B cell (primary cell): Measurements from ENCODE around the gene MOB3B. TPM values are rescaled to one million over a fixed set of nuclear protein-coding genes. Genes with fewer than 3 reads are reported as not detected.
A peak's percentile ranks its signal among the peaks of the same experiment; 100 is the strongest.

ENCODE experiments used
- ATAC-seq: fragments of 200-7000 bp; cut with Tn5 transposase; one replicate; pipeline ENCODE4 v1.10.0; 2021; ENCODE audit warnings: low read depth, mild to moderate bottlenecking, moderate number of reproducible peaks, moderate library complexity
- CTCF ChIA-PET: fragments of 350-600 bp; sonication (Branson Sonifier 250); formaldehyde crosslinking; loops from one replicate; lab custom pipeline; 2021; ENCODE audit warnings: antibody characterized with exemption, inconsistent platforms; lab: Charles Lee
- POLR2A ChIA-PET: fragments of 350-600 bp; sonication (Branson Sonifier 250); formaldehyde crosslinking; loops from one replicate; lab custom pipeline; 2021; ENCODE audit warnings: antibody characterized with exemption; lab: Charles Lee
- DNase-seq: peaks from one replicate; pipeline ENCODE4 v3.0.0; 2013
- H2AFZ ChIP-seq: 2 replicates; pipeline ENCODE4 v1.6.1; 2012; ENCODE audit warnings: mild to moderate bottlenecking, low read depth, low read length; ENCODE audit not compliant: insufficient read depth, poor library complexity, severe bottlenecking
- H3K27ac ChIP-seq, 2 donors: 1 replicate in 1 of 2; 2 replicates in 1 of 2; pipeline ENCODE4 v1.5.1; 2012 to 2013; ENCODE audit warnings: low read length in 2 of 2, mild to moderate bottlenecking in 2 of 2, moderate library complexity in 1 of 2
- H3K27me3 ChIP-seq, 4 experiments: fragments of 200-600 bp in 1 of 4; sonication (generic) in 1 of 4; replicated peaks in 1 of 4; 1 replicate in 2 of 4; 2 replicates in 2 of 4; pipeline versions ENCODE4 v1.6.1 to v1.7.0; 2013 to 2016; ENCODE audit warnings: low read length in 3 of 4, mild to moderate bottlenecking in 2 of 4, mixed read lengths in 1 of 4, moderate library complexity in 1 of 4; ENCODE audit not compliant: insufficient read depth in 4 of 4, control insufficient read depth in 3 of 4; ENCODE audit errors: control extremely low read depth in 1 of 4
- H3K36me3 ChIP-seq, 2 experiments: replicated peaks in 1 of 2; 1 replicate in 1 of 2; 2 replicates in 1 of 2; pipeline versions ENCODE4 v1.6.1 to v1.7.1; 2013; ENCODE audit warnings: low read length in 1 of 2; ENCODE audit not compliant: insufficient read depth in 2 of 2, control insufficient read depth in 1 of 2; ENCODE audit errors: control extremely low read depth in 1 of 2, extremely low read depth in 1 of 2
- H3K4me1 ChIP-seq, 2 donors: fragments of 200-600 bp in 1 of 2; sonication (generic) in 1 of 2; 1 replicate in 1 of 2; 2 replicates in 1 of 2; pipeline versions ENCODE4 v1.5.1 to v1.6.1; 2013 to 2017; ENCODE audit warnings: low read length in 2 of 2; ENCODE audit not compliant: control insufficient read depth in 2 of 2, insufficient read depth in 2 of 2
- H3K4me2 ChIP-seq: replicated peaks from 2 replicates; pipeline ENCODE3; 2012; ENCODE audit warnings: mild to moderate bottlenecking, low read depth, low read length; ENCODE audit not compliant: poor library complexity, severe bottlenecking
- H3K4me3 ChIP-seq, 5 experiments: fragments of 200-600 bp in 1 of 5; sonication (generic) in 1 of 5; 1 replicate in 3 of 5; 2 replicates in 2 of 5; pipeline versions ENCODE4 v1.5.1 to v1.7.0; 2011 to 2016; ENCODE audit warnings: low read length in 4 of 5, mild to moderate bottlenecking in 4 of 5, low read depth in 2 of 5, control low read depth in 1 of 5, moderate library complexity in 1 of 5; ENCODE audit not compliant: insufficient read depth in 1 of 5; ENCODE audit errors: control extremely low read depth in 1 of 5, extremely low read depth in 1 of 5
- H3K79me2 ChIP-seq: fragments of 200-600 bp; sonication (generic); one replicate; pipeline ENCODE4 v1.6.0; 2016; ENCODE audit warnings: low read length; ENCODE audit not compliant: control insufficient read depth, insufficient read depth
- H3K9ac ChIP-seq: fragments of 200-600 bp; sonication (generic); 2 replicates; pipeline ENCODE4 v1.6.1; 2017; ENCODE audit warnings: mild to moderate bottlenecking, low read length, moderate library complexity
- H3K9me3 ChIP-seq, 3 donors: one replicate each; pipeline versions ENCODE4 v1.6.1 to v1.7.1; 2013; ENCODE audit warnings: low read length in 2 of 3; ENCODE audit not compliant: control insufficient read depth in 2 of 3, insufficient read depth in 1 of 3; ENCODE audit errors: control extremely low read depth in 1 of 3
- H4K20me1 ChIP-seq: 2 replicates; pipeline ENCODE4 v1.6.0; 2012; ENCODE audit warnings: mild to moderate bottlenecking, low read length; ENCODE audit not compliant: insufficient read depth, control insufficient read depth, poor library complexity, severe bottlenecking
- H3K27ac Mint-ChIP-seq: one replicate; pipeline ENCODE4 v1.8.0; 2021; ENCODE audit warnings: mixed read lengths
- H3K27me3 Mint-ChIP-seq: one replicate; pipeline ENCODE4 v1.8.0; 2021; ENCODE audit warnings: mixed read lengths
- H3K4me1 Mint-ChIP-seq: one replicate; pipeline ENCODE4 v1.8.0; 2021; ENCODE audit warnings: mixed read lengths
- H3K4me3 Mint-ChIP-seq: one replicate; pipeline ENCODE4 v1.8.0; 2021; ENCODE audit warnings: mixed read lengths
- H3K9me3 Mint-ChIP-seq: one replicate; pipeline ENCODE4 v1.8.0; 2022; ENCODE audit warnings: mixed read lengths; ENCODE audit not compliant: insufficient read depth
- EZH2 ChIP-seq: IDR thresholded peaks from 2 replicates; pipeline ENCODE4 v1.6.1; 2012; ENCODE audit warnings: borderline replicate concordance, low read depth, mild to moderate bottlenecking, moderate library complexity, low read length; ENCODE audit not compliant: insufficient read depth, poor library complexity, severe bottlenecking
- whole genome bisulfite sequencing: methylation state at CpG from one replicate; pipeline ENCODE4 v1.1.5; 2013; ENCODE audit warnings: missing lambda C conversion rate; ENCODE audit not compliant: insufficient coverage; 5-methylcytosine and 5-hydroxymethylcytosine counted together
- intact Hi-C: fragments of 100-400 bp; cut with micrococcal nuclease; formaldehyde crosslinking; loops from one replicate; pipeline ENCODE4 v1.10.0; 2022
- polyA minus RNA-seq: library from RNA; depleted of rRNA, polyadenylated mRNA; stranded (reverse); fragments of >200 nt; gene quantifications from 2 replicates; pipeline ENCODE4 v1.2.3, GENCODE V29; 2012
- polyA plus RNA-seq: library from polyadenylated mRNA; depleted of rRNA; stranded (reverse); fragments of >200 nt; gene quantifications from 2 replicates; pipeline ENCODE4 v1.2.3, GENCODE V29; 2012
- total RNA-seq, 2 donors: library from RNA; stranded (reverse); fragments of 120-200 nt in 1 of 2; gene quantifications; 1 replicate in 1 of 2; 2 replicates in 1 of 2; pipeline versions ENCODE4 v1.2.3 to v1.2.4, GENCODE V29; 2013 to 2022
- TF ChIP-seq, protein P1 (sequence below): fragments of 200-600 bp; IDR thresholded peaks from one replicate; pipeline ENCODE4 v1.8.0; 2022; ENCODE audit warnings: antibody characterized with exemption, mild to moderate bottlenecking

MOB3B gene
- total RNA-seq (7.3 and 7.6 TPM in 2 replicates), polyA plus RNA-seq (7.9 and 11.4 TPM in 2 replicates), polyA minus RNA-seq (6.0 and 12.2 TPM in 2 replicates)
- total RNA-seq (2013), result 9.6 TPM

DNA sequence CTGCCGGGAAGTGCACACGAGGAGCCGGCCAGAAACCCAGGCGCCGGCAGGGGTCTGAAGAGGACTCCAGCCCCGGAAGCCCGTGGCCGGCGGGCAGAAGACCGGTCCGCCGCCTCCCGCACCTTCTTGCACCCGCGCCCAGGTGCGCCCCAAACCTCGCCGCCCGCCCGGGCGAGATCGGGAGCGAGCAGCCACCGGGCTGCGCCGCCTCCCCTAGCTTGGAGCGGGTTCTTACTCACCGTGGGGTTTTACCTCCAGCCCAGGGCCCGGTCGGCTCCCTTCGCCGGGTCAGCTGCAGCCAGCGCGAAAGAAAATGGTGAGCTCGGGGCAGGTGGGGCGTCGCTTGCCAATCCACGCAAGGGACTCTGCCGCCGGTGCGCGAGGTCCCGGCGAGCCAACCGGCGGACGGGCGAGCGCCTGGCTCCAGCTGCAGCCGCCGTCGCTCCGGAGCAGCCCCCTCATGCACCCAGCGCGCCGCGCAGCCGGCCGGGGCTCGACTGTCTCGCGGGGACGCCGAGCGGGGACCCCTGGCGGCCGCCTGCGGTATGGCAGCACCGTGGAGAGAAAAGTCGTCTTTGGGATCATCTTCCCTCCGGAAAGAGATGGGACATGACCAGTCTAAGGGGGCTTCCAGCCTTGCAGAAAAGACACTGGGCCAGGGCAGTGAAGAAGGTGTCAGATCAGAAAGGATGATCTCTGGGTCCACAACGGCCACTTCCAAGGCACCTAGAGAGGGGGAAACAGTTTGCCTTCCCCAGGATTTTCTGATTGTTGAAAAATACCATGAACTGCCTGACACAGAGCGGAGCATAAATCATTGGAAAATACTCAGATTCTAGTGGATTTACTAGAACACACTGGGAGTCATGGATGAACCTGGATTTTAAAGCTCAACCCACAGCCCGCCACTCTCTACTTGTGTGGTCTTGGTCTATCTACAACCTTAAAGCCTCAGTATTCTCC, at the start of gene MOB3B:
Gene MOB3B (minus strand): TSS at position 499 of the 963 bp plus-strand sequence. CDS start 74,264 bp downstream, outside the sequence.
- 2% methylated on average over 73 of the region's 74 CpGs for WGBS
- H3K27ac ChIP-seq, result peak within 1 kb of the TSS; percentile 88 to 97
- Mint-ChIP-seq H3K4me3 (peak within 1 kb of the TSS; percentile 100), H3K9me3 (no peaks in the 10 kb centered on the region), H3K4me1 (peaks cover 49% of the 10 kb centered on the region), H3K27ac (peak within 1 kb of the TSS; percentile 99), H3K27me3 (no peaks in the 10 kb centered on the region)
- ATAC-seq (peak; percentile 83), DNase-seq (peak; percentile 89)
- no peaks in the 10 kb centered on the region for H3K9me3 ChIP-seq
- H2AFZ ChIP-seq, result peak within 1 kb of the TSS; percentile 83
- peak within 1 kb of the TSS; percentile 85 for H3K4me2 ChIP-seq
- H3K4me1 ChIP-seq, result peaks cover 28 to 30% of the 10 kb centered on the region in 2 donors
- peak within 1 kb of the TSS; percentile 94 for H3K9ac ChIP-seq
- TF ChIP-seq EZH2, result no peak
- TF ChIP-seq, protein P1, sequence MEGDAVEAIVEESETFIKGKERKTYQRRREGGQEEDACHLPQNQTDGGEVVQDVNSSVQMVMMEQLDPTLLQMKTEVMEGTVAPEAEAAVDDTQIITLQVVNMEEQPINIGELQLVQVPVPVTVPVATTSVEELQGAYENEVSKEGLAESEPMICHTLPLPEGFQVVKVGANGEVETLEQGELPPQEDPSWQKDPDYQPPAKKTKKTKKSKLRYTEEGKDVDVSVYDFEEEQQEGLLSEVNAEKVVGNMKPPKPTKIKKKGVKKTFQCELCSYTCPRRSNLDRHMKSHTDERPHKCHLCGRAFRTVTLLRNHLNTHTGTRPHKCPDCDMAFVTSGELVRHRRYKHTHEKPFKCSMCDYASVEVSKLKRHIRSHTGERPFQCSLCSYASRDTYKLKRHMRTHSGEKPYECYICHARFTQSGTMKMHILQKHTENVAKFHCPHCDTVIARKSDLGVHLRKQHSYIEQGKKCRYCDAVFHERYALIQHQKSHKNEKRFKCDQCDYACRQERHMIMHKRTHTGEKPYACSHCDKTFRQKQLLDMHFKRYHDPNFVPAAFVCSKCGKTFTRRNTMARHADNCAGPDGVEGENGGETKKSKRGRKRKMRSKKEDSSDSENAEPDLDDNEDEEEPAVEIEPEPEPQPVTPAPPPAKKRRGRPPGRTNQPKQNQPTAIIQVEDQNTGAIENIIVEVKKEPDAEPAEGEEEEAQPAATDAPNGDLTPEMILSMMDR, result peak; percentile 97
- H3K4me3 ChIP-seq, result peak within 1 kb of the TSS; percentile 71 to 93 (median 82)
- H4K20me1 ChIP-seq, result no peaks in the 10 kb centered on the region
- CTCF ChIA-PET, result interaction anchor here (0.6 to 17.3 kb wide), 50 partner anchors 9 to 206 kb away, joined by 3 to 395 read pairs (median 6); no protein-coding TSS in a partner anchor
- POLR2A ChIA-PET, result interaction anchor here (1.0 to 2.1 kb wide), 2 partner anchors 50 to 196 kb away, joined by 3 to 12 read pairs; no protein-coding TSS in a partner anchor
- no peaks in the 10 kb centered on the region for H3K36me3 ChIP-seq
- H3K27me3 ChIP-seq, result no peaks in the 10 kb centered on the region
- intact Hi-C loops, result loop anchor here (1.0 to 5.0 kb wide), 8 partner anchors 19 to 196 kb away; partner anchors contain the start of gene C9orf72
- H3K79me2 ChIP-seq, result peaks cover 44% of the 10 kb centered on the region
